GM19240 (cell line): ENCODE data around the gene CCL4.
"Not testable (repeated sequence)": the region's sequence is repeated elsewhere in the genome, so short reads cannot be mapped to it uniquely, and the experiment has no call there.

ENCODE experiments used
- DNase-seq: peaks from one replicate; pipeline ENCODE4 v3.0.0; 2011; ENCODE audit warnings: low spot score; ENCODE audit not compliant: insufficient read length

CCL4 gene

DNA sequence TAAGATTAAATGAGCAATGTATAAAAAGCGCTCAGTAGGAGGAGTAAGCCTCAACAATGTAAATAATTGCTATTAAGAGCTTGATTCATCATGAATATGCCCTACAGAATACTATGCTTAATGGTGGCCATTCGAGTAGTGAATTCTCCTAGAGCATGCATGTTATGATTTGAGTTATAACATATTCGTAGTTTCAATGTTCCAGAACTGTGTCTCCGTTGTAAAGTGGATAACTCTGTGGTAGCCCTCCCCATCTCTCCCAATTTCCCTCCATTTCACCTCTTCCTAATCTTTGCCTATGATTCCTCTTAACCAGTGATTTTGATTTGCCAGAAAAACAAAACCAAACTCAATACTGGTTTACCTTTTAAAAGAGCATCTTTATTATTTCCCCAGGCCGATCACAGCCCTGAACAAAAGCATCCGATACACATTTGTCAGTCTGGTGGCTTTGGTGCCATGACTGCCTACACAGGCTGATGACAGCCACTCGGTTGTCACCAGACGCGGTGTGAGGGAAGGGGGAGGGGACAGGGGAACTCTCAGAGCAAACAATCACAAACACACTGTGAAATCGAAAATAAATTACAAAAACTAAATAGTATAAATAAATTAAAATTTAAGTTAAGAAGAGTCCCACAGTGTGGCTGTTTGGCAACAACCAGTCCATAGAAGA lies 15.6 kb upstream of the CCL4 start:
- DNase-seq = not testable (repeated sequence)

DNA sequence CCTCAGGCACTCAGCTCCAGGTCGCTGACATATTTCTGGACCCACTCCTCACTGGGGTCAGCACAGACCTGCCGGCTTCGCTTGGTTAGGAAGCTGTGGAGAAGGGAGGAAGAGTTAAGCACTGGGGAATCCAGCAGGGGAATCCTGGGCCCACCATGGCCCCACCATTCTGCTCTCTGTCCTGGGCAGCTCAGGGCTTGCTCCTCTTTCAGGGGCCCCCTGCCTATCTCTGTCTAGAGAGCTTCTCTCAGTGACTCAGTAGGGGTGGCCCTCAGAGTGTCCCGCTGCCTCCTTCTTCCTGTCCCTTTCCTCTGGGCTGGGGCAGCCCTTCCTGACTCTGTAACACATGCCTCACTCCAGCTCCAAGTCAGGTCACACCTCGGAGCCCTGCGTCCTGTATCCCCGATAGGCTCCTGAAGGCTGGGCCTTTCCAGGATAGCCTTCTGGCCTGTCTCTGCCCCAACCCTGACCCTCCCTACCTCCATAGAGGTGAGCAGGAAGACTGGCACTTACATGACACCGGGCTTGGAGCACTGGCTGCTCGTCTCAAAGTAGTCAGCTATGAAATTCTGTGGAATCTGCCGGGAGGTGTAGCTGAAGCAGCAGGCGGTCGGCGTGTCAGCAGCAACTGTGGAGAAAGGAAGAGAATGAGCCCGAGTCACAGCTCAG lies 14.8 kb upstream of the CCL4 start:
- DNase-seq = no peak

DNA sequence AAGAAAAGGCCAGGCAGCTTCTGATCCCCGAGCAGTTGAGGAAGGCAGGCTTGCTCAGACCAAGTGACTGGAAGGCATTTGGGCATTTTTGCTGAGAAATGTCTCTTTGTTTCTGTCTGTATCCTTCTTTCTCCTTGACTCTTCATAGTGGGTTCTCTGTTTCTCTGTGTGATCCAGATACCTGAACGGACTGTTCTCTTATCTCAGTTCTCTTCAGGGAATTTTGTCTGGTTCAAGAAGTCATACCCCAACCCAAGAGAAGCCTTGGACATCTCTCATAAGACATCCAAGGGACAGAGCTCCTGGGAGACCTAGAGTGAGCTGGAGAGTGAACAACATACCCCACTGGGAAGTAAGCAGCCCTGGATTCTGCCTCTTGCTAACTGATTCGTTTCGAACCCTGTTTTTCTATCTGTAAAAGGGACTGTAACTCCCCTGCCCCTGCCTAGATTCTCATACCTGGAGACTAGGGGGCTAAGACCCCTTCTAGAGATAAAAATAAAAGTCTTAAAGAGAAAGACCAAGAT lies 14.2 kb upstream of the CCL4 start:
- DNase-seq = no peak

DNA sequence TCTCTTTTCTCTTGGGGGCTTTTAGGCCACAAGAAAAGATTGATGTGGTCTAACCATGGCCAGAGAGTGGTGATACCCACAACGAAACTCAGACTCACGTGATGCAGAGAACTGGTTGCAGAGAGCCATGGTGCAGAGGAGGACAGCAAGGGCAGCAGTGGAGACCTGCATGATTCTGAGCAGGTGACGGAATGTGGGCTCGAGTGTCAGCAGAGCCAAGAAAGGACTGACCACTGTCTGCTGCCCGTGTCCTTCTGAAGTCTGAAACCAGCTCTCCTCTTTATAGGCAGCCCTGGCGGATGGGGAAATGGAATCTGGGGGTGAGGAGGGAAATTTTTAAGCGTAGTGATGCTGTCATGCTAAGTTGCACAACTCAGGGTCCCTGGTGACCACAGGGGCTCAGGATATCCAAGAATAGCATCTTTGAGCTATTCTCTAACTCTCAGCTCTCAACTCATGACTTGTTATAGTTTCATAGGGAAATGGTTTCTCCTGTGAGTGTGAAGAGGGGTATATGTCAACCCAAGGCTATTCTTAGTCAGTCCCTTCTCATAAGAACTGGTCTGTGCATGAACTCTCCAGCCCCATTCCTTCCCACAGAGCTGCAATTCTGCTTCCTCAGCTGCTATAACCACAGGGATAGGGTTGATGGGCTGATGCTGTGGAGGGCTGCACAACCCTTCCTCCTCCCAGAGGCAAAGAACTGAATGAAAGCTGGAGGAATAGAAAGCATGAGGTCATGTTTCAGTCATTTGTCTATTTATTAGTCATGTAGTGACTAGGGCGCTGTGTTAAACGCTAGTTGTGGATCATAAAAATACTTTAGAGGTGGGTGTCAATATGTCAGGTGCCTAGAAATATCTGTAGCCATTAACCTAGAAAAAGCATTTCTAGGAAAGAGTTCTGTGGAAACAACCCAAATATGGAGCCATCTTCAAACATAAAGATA lies 13.5 kb upstream of the CCL4 start, which contains the start of gene CCL3:
Gene CCL3 (minus strand): TSS at position 256 of the 949 bp plus-strand sequence. CDS start 85 bp downstream, at position 171.
- no peak for DNase-seq

DNA sequence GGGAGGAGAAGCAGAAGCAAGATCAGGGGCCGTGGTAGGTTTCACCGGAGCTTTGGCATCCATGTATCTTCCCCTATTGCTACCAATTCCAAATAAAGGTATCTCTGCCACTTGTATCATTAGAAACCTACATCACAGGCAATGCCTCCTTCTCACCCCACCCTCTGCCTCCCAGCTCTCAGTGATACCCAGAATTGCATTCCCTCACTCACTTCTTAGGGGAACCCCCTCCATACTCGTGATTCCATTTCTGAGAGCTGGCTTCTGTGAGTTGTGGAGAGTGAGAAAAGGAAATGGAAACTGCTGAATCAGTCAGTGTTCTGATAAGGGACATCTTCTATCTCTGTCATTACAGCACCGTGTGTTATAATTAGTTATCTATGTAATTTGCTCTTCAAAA lies 11.4 kb upstream of the CCL4 start:
- no peak for DNase-seq

DNA sequence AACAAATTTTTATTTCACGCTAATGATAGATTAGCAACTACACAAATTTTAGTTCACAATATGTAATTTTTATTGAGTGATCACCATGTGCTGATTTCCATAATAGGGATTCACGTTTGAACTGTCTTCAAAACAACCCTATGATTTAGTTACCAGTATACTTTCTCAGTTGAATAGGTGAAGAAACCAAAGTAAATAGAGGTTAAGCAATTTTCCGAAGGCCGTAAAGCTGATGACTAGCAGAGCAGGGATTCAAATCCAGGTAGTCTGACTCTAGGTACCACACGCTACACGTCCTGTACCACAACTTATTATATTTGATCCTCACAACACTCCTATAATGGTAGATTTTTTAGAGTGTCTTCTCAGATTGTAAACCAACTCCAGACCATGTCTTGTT lies 10.9 kb upstream of the CCL4 start:
- DNase-seq = not testable (repeated sequence)

DNA sequence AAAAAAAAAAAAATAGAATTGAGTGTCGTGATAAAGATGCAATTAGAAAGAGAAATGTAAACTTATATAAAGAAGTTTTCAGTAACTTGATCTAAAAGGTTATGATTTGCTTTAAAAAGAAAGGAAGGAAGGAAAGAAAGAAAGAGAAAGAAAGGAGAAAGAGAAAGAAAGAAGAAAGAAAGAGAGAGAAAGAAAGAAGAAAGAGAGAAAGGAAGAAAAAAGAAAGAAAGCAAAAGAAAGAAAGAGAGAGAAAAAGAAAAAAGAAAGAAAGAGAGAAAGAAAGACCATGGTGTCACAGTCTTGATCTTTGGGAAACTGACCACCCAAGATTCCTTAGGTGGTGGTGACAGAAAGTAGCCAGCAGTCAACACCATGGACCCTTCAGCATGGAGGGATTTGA lies 9.4 kb upstream of the CCL4 start:
- DNase-seq = no peak

DNA sequence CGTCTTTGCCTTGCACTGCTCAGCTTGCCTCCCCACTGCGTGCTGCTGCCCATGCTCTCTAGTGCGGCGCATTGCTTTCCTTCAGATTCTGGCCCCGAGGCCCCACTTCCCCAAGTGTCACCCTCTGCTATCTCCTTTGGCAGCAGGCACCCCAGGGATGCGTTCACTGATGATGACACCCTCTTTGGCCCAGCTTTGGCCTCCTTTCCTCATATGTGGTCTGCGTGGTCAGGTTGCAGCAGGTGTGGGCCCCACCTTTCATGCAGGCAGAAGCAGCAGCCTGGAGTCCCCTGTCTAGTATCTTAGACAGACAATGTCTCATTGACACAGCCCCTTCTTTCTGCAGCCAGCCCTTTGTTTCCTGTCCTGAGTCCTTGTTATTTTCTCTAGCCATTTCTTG lies 8.9 kb upstream of the CCL4 start:
- no peak for DNase-seq

DNA sequence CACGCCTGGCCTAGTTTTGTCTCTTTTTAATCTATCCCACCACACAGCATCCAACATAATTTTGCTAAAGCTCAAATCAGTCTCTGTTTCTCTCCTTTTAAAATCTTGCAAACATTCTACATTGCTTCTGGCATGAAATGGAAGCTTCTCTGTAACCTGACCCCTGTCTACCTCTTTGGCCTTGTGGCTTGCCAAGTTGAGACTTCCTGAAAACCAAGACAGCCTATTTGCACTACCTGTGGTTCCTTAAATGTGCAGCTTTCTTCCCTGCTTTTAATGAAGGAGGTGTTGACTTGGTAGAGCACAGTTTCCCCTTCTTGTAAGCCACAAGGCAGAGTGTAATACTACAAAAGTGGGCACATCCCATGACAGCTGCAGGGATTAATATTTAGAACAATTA lies 7.6 kb upstream of the CCL4 start:
- DNase-seq = no peak

DNA sequence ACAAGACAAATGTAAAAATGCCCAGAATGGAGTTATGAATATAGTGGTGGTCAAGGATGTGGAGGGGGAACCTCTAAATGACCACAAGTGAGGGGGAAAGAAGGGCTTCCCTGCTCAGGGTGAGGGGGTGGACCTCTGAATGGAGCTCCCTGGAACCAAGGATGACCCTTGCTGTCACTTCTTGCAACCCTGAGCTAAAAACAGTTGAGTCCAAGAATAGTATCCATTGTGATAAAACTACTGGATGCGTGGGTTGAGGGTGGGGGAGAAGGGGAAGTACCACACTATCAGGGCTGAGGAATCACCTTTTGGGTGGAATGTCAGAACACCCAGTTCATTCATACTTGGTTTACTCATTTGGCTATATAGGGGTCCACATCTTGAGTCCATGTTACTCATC lies 4.6 kb upstream of the CCL4 start:
- not testable (repeated sequence) for DNase-seq

DNA sequence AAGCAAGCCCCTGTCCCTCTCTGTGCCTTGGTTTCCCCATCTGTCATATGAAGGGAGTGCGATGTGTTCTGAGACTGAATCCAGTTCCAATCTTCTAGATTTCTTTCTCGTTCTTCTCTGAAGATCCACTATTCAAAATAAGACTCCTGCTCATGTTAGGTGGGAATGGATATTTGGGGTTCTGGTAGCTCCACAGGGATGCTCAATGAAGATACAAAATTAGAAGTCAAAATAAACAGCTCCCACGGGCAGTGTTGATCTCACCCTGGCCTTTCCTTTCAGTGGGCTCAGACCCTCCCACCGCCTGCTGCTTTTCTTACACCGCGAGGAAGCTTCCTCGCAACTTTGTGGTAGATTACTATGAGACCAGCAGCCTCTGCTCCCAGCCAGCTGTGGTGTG lies 619 bp downstream of the CCL4 start:
- not testable (repeated sequence) for DNase-seq

DNA sequence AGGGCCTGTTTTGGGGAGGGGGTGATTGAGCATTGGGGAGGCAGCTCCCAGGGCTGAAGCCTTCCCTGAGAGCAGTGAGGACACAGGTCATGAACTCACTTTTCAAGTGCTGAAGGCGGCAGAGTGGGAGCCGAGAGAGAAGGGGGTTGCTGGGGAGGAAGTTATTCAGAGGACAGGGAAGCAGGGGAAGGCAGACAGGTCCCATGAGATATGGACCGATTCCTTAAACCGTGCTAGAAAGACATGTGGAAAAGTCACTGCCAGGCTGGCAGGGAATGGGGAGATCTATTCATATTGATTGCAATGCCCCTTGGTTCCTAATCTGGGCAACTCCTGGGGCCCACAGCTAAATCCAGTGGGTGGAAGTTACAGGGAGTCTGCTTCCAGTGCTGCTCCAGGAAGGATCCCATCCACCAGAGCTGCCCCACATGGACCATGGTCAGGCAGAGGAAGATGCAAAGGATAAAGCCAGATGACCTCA lies 1.1 kb downstream of the CCL4 start:
- no peak for DNase-seq

DNA sequence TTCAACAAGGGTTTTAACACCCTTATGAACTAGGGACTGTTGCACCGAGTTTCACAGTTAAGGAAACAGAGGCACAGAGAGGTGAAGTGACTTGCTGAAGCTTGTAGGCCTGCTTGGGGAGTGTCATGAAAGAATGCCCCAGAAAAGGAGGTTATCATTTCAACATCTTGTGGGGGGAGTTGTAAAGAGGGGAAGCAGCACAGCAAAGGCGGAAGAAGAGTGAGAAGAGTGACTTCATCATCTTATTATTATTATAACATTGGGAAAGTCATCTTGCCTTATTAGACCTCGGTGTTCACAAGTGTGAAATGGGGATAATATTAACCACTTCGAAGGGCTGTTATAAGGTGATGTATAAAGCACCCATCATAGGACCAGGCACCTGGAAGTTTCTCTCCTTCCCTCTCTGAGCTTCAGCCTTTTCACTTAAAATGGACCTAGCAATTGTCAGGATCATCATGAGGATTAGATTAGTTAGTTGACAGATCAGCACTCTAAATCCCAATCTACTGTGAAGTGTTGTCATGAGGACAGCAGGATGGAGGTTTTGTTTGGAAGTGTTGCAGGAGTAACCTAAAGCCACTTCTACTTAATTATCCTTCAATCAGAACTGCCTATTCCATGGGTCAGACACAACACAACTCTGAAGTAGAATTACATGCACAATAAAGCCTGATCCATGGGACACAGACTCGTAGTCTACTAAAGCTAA lies 2.3 kb downstream of the CCL4 start:
- DNase-seq = no peak

DNA sequence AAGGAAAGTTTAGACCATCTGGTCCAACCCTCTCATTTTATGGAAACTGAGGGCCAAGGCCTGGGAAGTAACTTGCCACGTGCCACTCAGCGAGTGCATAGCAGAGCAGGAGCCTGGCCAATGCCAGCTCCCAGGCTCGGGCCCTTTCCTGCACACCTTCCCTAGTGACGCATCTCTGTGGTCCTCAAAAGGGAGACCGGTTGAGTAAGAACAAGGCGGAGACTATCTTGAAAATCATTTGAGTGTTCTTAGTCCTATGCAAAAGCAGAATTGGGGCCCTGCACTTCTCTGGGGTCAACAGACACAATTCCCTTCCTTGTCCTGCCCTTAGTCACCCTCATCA lies 2.8 kb downstream of the CCL4 start:
- DNase-seq = no peak

DNA sequence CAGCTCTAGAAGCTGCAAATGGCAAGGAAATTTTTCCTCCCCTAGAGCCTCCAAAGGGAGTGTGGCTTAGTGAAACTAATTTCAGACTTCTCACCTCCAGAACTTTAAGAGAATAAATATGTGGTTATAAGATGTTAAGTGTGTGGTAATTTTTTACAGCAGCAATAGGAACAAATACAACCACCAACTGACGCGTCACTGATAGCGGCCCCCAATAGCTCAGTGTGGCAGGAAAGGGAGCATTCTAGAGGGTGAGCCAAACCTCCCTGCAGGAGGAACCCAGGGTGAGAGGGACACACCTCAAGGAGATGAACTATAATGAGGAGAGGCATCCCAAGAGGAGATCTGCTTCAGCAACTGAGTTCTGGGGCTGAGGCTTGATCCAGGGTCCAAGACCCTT lies 4.0 kb downstream of the CCL4 start:
- DNase-seq = no peak

DNA sequence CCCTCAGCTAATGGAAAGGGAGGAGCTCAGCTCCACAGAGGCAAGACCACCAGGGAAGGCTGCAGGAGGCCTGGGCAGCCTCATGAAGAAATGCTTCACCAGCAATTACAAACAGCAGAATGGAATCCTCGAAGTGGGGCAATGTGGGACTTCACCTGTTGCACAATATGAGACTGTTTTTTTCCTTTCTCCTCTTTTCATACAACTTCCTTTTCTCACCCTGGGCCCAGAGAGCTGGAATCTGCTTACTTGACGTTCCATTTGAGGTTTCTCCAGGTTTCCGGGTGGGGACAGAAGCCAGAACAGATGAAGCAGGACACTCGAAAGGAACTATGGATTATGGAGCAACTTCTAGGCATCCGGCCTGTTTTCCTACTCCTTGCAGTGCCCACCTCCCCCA lies 4.6 kb downstream of the CCL4 start:
- DNase-seq = not testable (repeated sequence)

DNA sequence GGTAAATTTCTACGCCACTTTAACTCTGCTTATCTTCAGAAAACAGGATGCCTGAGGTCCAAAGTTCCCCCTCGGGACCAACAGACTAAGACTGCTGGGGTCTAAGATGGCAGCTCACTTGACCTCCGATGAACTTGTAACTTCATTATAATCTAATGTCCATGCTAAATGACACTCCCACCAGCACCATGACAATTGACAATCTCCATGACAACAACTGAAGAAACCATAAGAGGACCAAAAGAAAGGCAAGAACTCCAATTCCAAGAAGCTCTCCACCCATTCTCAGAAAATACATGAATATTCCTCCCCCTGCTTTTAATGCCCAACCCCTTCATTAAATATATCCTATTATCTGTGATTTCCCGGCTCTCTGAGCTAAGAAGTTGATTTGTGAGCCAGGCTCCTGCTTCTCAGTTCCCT lies 7.5 kb downstream of the CCL4 start:
- DNase-seq = no peak

DNA sequence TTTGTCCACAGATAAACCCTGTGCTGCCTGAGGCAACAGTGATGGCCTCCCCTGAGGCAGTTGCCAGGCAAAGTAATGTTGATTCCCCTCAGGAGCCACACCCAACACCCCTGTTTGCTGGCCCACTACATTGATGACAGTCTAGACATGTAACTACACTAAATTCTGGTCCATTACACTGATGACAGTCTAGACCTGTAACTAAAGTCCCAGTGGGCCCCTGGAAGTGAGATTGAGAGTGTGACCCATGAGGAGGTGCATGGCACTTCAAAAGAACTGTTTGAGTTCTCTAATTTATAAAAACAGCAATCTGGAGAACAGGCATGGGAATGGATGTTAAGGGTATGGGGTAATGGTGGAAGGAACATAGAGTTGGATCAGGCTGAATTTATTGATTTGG lies 8.9 kb downstream of the CCL4 start:
- no peak for DNase-seq

DNA sequence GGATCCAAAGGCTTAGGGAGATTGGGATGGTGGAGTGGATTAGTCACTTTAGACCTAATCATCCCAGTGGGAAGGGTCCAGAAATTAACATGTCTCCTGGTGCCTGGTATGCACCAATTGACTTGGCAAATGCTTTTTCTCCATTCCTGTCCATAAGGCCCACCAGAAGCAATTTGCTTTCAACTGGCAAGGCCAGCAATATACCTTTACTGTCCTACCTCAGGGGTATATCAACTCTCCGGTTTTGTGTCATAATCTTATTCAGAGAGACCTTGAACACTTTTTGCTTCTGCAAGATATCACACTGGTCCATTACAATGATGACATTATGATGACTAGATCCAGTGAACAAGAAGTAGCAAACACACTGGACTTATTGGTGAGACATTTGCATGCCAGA lies 9.5 kb downstream of the CCL4 start:
- not testable (repeated sequence) for DNase-seq

DNA sequence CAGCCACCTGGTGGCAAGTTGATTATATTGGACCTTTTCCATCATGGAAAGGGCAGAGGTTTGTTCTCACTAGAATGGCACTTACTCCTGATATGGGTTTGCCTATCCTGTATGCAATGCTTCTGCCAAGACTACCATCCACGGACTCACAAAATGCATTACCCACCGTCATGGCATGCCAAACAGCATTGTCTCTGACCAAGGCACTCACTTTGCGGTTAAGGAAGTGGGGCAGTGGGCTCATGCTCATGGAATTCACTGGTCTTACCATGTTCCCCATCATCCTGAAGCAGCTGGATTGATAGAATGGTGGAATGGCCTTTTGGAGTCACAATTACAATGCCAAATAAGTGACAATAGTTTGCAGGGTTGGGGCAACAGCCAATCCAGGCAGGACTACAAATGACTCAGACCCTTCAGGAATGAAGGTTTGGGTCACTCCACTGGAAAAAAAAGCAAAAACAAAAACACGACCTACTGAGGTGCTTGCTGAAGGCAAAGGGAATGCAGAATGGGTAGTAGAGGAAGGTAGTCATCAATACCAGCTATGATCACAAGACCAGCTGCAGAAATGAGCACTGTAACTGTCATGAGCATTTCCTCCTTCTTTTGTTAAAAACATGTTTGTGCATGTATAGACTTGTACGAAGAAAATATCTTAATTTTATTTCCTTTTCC lies 11.5 kb downstream of the CCL4 start:
- not testable (repeated sequence) for DNase-seq

DNA sequence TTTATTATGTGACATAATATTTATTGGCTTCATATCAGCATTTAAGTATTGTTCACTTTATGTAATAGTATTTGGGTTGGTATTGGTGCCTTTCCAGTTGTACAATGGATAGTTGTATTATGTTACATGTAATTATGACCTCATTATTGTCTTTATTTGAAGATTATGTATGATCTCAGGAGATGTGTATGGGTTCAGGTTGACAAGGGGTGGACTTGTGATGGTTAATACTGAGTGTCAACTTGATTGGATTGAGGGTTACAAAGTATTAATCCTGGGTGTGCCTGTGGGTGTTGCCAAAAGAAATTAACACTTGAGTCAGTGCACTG lies 12.0 kb downstream of the CCL4 start:
- DNase-seq = not testable (repeated sequence)
